Neural cell (in vitro differentiated cells): Measurements from ENCODE around the gene TLCD4. TPM values are rescaled to one million over a fixed set of nuclear protein-coding genes. Genes with fewer than 3 reads are reported as not detected.

Experiments used
- H2AFZ ChIP-seq: fragments of 200-600, 300-800 bp; sonication (generic), shearing (Covaris generic); 2 replicates; pipeline ENCODE4 v1.6.0; 2014; ENCODE audit warnings: low read depth, mild to moderate bottlenecking, antibody characterized with exemption, low read length, moderate library complexity
- H3F3A ChIP-seq: fragments of 200-600 bp; shearing (Covaris generic); 2 replicates; pipeline ENCODE4 v1.6.1; 2016; ENCODE audit warnings: mild to moderate bottlenecking, moderate library complexity, mixed read lengths, antibody characterized with exemption, low read length; ENCODE audit not compliant: insufficient read depth, poor library complexity, severe bottlenecking
- H3K27ac ChIP-seq: fragments of 200-600, 300-800 bp; sonication (generic), shearing (Covaris generic); 2 replicates; pipeline ENCODE4 v1.5.1; 2014; ENCODE audit warnings: mild to moderate bottlenecking, low read length, moderate library complexity
- H3K27me3 ChIP-seq: fragments of 300-800, 200-600 bp; sonication (generic), shearing (Covaris generic); 2 replicates; pipeline ENCODE4 v1.6.0; 2014; ENCODE audit warnings: mild to moderate bottlenecking, low read depth, low read length, moderate library complexity; ENCODE audit not compliant: insufficient read depth
- H3K36me3 ChIP-seq: fragments of 300-800, 200-600 bp; sonication (generic), shearing (Covaris generic); 2 replicates; pipeline ENCODE4 v1.5.1; 2014; ENCODE audit warnings: mild to moderate bottlenecking, antibody characterized with exemption, low read length, moderate library complexity; ENCODE audit not compliant: insufficient read depth
- H3K4me2 ChIP-seq: fragments of 300-800, 200-600 bp; sonication (generic), shearing (Covaris generic); 2 replicates; pipeline ENCODE4 v1.6.0; 2014; ENCODE audit warnings: mild to moderate bottlenecking, low read length
- H3K4me3 ChIP-seq: fragments of 300-800, 200-600 bp; sonication (generic), shearing (Covaris generic); 2 replicates; pipeline ENCODE4 v1.5.1; 2014; ENCODE audit warnings: mild to moderate bottlenecking, low read length, moderate library complexity
- H3K79me2 ChIP-seq: fragments of 200-600 bp; shearing (Covaris generic); replicated peaks from 2 replicates; pipeline ENCODE4 v1.6.0; 2014; ENCODE audit warnings: mild to moderate bottlenecking, low read length, moderate library complexity; ENCODE audit not compliant: insufficient read depth
- H3K9ac ChIP-seq: fragments of 300-800, 200-600 bp; sonication (generic), shearing (Covaris generic); 2 replicates; pipeline ENCODE4 v1.6.1; 2016; ENCODE audit warnings: mild to moderate bottlenecking, low read length, mixed read lengths
- H3K9me2 ChIP-seq: fragments of 200-600 bp; shearing (Covaris generic); 2 replicates; pipeline ENCODE4 v1.6.1; 2016; ENCODE audit warnings: mild to moderate bottlenecking, low read length, mixed read lengths; ENCODE audit not compliant: insufficient read depth
- H3K9me3 ChIP-seq: fragments of 200-600, 300-800 bp; sonication (generic), shearing (Covaris generic); 2 replicates; pipeline ENCODE4 v1.6.1; 2016; ENCODE audit warnings: mild to moderate bottlenecking, mixed run types, low read length, moderate library complexity, mixed read lengths
- H4K20me1 ChIP-seq: fragments of 200-600 bp; shearing (Covaris generic); 2 replicates; pipeline ENCODE4 v1.6.1; 2016; ENCODE audit warnings: mild to moderate bottlenecking, mixed run types; ENCODE audit not compliant: insufficient read depth
- EP300 ChIP-seq: fragments of 450-650 bp; conservative IDR thresholded peaks from 2 replicates; pipeline ENCODE4 v1.6.1; 2014; ENCODE audit warnings: antibody characterized with exemption, mild to moderate bottlenecking, moderate library complexity; ENCODE audit not compliant: poor library complexity, severe bottlenecking
- EZH2 ChIP-seq: fragments of 200-600, 300-800 bp; shearing (Covaris generic), sonication (generic); IDR thresholded peaks from 2 replicates; pipeline ENCODE4 v1.6.1; 2014; ENCODE audit warnings: antibody characterized with exemption, low read length, borderline replicate concordance, mild to moderate bottlenecking; ENCODE audit not compliant: insufficient read depth, poor library complexity, severe bottlenecking
- MXI1 ChIP-seq: fragments of 450-650 bp; conservative IDR thresholded peaks from 2 replicates; pipeline ENCODE4 v1.6.1; 2014; ENCODE audit warnings: antibody characterized with exemption, mild to moderate bottlenecking; ENCODE audit not compliant: poor library complexity, severe bottlenecking
- POLR2AphosphoS5 ChIP-seq: IDR thresholded peaks from 2 replicates; pipeline ENCODE4 v1.6.1; 2012
- RAD21 ChIP-seq: fragments of 450-650 bp; conservative IDR thresholded peaks from 2 replicates; pipeline ENCODE4 v1.6.1; 2014; ENCODE audit warnings: antibody characterized with exemption, mild to moderate bottlenecking, moderate library complexity
- REST ChIP-seq: IDR thresholded peaks from 2 replicates; pipeline ENCODE4 v1.6.1; 2012; ENCODE audit warnings: borderline replicate concordance
- SMC3 ChIP-seq: fragments of 450-650 bp; conservative IDR thresholded peaks from 2 replicates; pipeline ENCODE4 v1.6.1; 2014; ENCODE audit warnings: antibody characterized with exemption, mild to moderate bottlenecking, moderate library complexity; ENCODE audit not compliant: poor library complexity
- TAF1 ChIP-seq: IDR thresholded peaks from 2 replicates; pipeline ENCODE4 v1.6.1; 2012; ENCODE audit warnings: low read depth
- polyA plus RNA-seq: library from polyadenylated mRNA; depleted of rRNA; stranded (reverse); fragments of >200 nt; gene quantifications from 2 replicates; pipeline ENCODE4 v1.2.3, GENCODE V29; 2014
- TF ChIP-seq, protein P1 (sequence below): fragments of 450-650 bp; IDR thresholded peaks from 2 replicates; pipeline ENCODE4 v1.5.1; 2014; ENCODE audit warnings: antibody characterized with exemption, mild to moderate bottlenecking, moderate library complexity; ENCODE audit not compliant: poor library complexity, severe bottlenecking

Gene TLCD4
- polyA plus RNA-seq, 1 donor from 2014 or later, result 1.6 TPM

GRCh38 chr1:95097426-95097825 lies 19.7 kb upstream of the TLCD4 start:
- TF ChIP-seq SMC3, result no peak
- TF ChIP-seq MXI1, result no peak
- TF ChIP-seq REST, result no peak
- TF ChIP-seq EZH2, result no peak
- no peak for TF ChIP-seq TAF1
- no peak for TF ChIP-seq POLR2AphosphoS5
- TF ChIP-seq, protein P1, sequence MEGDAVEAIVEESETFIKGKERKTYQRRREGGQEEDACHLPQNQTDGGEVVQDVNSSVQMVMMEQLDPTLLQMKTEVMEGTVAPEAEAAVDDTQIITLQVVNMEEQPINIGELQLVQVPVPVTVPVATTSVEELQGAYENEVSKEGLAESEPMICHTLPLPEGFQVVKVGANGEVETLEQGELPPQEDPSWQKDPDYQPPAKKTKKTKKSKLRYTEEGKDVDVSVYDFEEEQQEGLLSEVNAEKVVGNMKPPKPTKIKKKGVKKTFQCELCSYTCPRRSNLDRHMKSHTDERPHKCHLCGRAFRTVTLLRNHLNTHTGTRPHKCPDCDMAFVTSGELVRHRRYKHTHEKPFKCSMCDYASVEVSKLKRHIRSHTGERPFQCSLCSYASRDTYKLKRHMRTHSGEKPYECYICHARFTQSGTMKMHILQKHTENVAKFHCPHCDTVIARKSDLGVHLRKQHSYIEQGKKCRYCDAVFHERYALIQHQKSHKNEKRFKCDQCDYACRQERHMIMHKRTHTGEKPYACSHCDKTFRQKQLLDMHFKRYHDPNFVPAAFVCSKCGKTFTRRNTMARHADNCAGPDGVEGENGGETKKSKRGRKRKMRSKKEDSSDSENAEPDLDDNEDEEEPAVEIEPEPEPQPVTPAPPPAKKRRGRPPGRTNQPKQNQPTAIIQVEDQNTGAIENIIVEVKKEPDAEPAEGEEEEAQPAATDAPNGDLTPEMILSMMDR, result no peak
- Histone ChIP-seq H3K27me3 (no peaks in the 10 kb centered on the region), H4K20me1 (no peaks in the 10 kb centered on the region), H3K4me3 (no peak overlapping the region), H3K9me2 (no peaks in the 10 kb centered on the region), H3F3A (no peaks in the 10 kb centered on the region), H3K36me3 (no peaks in the 10 kb centered on the region), H3K79me2 (no peaks in the 10 kb centered on the region), H3K9ac (no peak overlapping the region), H3K9me3 (no peaks in the 10 kb centered on the region), H2AFZ (no peak overlapping the region), H3K4me2 (no peak overlapping the region), H3K27ac (no peak overlapping the region)

DNA sequence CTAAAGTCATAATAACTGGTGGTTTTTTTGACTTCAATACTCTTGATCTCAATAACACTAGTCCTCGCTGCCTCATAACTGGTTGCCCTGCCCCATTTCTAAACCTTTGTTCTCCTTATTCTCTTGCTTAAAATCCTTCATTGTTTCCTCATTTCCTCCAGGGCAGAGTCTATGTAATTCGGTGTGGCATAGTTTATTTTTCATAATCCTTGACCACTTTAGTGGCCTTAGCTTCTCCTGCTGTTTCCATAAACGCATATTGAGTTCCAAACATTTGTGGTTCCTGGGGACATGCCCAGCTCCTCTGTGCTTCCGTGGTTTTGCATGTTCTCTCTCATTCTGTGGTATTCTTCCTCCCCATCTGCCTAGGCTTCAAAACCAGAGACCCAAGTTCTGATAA lies 19.0 kb upstream of the TLCD4 start:
- Histone ChIP-seq H3K9ac (no peak overlapping the region), H3K79me2 (no peaks in the 10 kb centered on the region), H3K4me3 (no peak overlapping the region), H3F3A (no peaks in the 10 kb centered on the region), H3K27ac (no peak overlapping the region), H3K4me2 (no peak overlapping the region), H3K9me2 (no peaks in the 10 kb centered on the region), H2AFZ (no peak overlapping the region), H4K20me1 (no peaks in the 10 kb centered on the region), H3K27me3 (no peaks in the 10 kb centered on the region), H3K36me3 (no peaks in the 10 kb centered on the region), H3K9me3 (no peaks in the 10 kb centered on the region)
- TF ChIP-seq MXI1, result no peak
- TF ChIP-seq, protein P1, result no peak
- TF ChIP-seq EP300, result no peak
- no peak for TF ChIP-seq RAD21
- TF ChIP-seq REST, result no peak
- TF ChIP-seq POLR2AphosphoS5, result no peak
- TF ChIP-seq TAF1, result no peak
- TF ChIP-seq EZH2, result no peak
